DMS53 (cell line): ENCODE data around the gene NMNAT2.
A peak's percentile ranks its signal among the peaks of the same experiment; 100 is the strongest.

Experiments
- DNase-seq: peaks from one replicate; lab custom pipeline; 2025; lab: John Stamatoyannopoulos, UW

The NMNAT2 gene

DNA sequence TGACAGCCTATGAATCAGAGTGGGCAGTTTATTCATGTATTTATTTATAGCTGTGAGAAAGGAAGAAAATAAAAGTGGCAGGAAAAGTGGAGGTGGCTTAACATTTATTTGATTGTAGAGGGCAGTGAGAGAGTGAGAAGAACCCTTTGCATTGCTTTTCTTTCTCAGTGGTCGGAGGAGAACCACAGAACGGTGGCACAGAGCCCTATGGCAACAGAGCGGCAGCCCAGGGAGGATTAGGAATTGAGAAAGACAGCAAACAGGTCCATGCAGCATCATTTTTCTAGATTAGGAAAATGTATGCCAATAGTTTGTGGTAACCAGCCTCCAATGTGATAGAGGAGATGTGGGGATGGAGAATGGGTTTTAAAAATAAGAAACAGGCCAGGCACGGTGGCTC is 53.1 kb downstream of the NMNAT2 start:
- DNase-seq, result no peak

DNA sequence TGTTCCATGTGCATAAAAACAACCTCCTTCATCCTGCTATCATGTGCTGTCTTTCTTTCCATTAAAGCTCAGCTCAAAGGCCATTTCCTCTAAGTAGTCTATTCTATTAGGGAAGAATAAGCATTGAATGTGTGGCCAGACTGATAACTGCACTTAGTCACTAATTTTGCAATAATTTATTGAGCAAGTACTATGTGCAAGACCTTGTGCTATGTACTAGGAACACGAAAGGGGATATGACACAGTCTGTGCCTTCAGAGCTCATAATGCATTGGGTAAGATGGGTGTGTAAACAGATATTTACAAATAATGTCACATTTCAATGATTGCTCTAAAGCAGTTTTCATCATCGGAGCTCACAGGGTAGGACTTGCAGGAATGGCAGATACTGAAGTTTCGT is 54.2 kb downstream of the NMNAT2 start:
- no peak for DNase-seq

DNA sequence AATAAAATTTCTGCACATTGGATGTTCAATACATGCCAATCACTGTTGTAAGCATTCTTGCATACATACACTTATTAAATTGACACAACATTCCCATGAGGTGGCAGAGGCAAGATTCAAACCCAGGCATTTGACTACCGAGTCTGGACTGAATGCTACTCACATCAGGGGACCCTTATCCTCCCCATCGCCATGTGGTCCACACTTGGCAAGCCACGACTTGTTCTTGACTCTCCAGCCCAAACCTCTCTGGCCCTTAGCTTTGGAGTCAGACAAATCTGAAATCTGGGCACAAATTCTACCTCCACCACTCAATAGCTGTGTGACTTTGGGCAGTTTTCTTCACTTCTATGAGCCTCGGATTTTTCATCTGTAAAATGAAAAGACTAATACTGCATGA is 57.1 kb downstream of the NMNAT2 start:
- DNase-seq, result no peak

DNA sequence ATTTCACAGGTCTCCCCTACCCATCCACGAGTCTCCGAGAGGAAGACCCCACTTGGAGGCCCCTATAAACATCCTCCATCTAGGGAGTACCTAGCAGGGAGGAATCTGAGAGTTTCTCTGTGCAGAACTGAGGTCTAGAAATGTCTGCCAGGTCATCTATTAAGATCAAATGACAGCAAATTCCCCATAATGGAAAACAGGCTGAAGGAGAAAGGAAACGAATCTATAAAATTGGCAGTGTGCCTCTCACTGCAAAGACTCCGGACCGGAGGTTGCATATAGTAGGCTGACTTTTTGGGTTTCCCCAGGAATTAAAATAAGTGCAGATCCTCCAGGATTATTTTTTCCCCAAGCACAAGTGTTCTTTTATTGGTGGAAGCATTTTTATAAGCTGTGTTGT is 57.7 kb downstream of the NMNAT2 start:
- DNase-seq, result no peak

DNA sequence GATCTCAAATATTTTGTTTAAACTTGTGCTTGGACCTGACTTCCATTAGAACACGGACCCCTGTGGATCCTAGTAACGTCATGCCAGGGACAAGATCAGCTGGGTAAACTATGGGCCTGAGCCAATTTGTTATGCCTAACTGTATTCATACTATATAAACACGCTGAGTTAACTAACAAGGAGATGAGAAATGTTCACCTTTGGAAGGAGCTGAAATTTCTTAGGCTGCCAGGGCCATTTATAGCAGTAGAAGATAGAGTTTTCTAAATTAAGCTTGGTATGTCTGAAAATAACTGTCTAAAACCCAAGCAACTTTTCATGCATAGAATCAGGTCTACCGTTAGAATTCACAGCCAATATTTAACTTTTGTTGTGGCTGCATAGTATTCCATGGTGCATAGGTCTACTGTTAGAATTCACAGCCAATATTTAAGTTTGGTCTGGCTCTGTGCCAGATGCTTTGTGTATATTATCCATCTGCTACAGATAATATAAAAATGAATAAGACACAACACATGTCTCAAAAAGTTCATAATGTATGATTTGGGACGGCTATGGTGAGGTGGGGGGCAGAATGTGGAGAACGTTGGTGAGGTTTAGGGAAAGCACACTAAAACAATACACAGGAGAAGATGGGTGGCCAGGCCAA is 61.5 kb downstream of the NMNAT2 start:
- DNase-seq, result no peak

DNA sequence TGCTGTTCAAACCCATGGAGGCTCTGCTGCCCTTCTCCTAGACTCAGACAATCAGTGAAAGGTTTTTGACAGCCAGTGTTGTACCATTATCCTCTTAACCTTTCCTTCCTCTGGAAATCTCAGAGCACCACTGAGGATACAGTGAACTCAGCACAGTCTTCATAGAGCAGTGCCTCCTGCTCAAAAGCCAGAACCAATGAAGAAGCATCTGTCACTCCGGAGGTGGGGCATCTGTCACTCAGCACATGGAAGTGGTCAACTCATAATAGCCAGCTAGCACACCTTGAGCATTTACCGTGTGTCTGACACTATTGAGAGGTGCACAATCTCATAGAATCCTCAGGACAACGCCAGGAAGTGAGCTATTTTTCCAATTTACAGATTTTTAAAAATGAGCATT is 62.4 kb downstream of the NMNAT2 start:
- DNase-seq, result no peak

DNA sequence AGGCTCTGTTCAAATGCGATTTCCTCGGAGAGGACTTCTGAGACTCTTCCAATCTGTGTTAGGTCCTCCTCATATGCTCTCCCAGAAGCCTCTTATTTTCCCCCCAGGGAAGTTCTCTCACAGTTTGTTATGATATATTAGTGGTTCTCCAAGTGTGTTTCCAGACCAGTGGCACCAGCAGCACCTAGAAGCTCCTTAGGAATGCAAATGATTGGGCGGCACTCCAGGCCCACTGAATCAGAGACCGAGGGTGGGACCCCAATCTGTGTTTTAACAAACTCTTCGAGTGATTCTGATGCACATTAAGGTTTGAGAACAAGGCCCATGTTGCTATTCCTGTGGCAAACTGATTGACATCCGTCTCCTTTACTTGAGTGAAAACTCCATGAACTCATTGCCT is 63.0 kb downstream of the NMNAT2 start:
- no peak for DNase-seq

DNA sequence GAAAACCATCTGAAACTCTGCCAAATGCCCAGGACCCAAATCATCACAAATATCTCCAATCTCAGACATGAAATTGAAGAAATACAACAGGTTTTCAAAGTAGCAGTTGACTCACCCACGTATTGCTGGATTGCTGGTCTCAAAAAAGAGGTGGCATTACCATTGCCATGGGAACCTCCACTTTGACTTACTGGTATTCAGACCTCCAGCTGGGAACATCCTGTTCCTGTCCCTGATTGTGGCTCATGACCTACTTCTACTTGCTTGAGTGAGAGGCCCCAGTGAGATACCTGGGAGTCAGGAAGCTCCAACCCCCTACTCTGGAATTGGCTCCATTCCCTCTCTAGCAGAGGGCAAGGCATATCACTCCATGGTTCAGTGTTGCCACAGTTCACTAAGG is 64.6 kb downstream of the NMNAT2 start:
- DNase-seq, result peak; percentile 8

DNA sequence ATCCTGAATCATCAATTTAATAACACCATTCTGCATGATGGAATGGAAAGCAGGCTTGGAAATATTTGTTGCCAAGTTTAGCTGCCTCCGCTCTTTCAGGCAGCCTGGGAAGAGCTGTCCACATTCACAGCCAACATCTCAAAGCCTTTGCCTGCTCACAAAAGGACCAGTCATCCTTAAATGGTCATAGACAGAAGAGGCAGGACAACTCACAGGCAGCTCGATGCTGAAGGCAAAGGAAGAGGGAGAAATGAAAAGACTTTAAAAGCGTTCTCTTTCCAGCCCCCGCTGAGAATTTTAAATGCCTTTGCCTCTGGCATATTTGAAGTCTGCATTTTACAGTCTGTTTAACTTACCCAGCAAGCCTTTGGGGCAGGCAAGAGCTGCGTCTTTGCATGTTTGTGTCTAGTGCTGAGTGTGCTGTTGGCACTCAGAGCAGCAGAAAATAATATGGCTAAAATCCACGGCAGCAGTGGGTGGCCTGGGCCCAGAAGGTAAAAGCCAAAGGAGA is 68.9 kb downstream of the NMNAT2 start:
- no peak for DNase-seq

DNA sequence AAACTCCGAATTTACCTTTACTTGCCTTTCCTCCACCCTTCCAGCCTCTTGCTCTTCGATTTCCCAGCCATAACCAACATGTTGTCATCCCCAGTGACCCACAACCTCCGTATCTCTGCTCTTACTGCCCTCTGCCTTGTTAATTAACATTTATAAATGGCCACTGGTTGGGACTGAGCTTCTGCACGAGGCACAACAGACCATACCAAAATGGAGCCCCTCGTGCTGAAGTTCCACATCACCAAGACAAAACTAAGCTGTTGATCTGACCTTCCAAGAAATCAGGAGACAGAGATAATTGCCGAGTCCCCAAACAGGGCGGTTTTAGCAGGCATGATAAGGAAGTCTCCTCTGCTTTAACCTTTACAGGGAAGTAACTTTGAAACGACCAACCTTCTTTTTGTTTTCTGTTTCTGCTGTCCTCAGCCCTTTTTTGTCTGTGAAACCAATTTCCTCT is 71.9 kb downstream of the NMNAT2 start:
- DNase-seq, result no peak

DNA sequence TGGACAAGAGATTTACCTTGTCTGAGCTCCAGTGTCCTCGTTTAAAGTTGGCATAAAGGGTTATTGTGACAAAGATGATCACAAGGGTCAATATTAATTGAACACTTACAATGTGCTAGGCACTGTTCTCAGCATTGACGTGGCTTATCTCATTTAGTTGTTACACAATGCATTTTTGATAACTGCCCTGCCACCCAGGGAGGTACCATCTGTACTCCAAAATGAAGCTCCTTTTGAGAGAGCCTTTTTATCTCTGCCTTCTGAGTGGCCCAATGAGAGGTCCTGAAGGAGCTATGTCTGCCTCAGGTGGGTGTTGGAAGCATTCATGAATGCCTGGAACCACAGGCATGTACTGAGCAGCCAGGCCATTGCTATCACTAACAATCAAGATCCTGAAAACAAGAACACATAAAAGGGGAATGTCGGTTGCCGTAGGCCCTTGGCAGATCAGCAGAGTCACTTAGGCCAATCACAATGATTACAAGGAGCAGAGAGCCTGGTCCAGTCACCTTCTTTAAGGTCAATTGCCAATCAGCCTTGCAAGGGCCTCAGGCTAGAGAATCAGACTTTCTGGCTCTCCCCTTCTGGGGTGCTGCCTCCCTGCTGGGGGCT is 78.5 kb downstream of the NMNAT2 start:
- no peak for DNase-seq

DNA sequence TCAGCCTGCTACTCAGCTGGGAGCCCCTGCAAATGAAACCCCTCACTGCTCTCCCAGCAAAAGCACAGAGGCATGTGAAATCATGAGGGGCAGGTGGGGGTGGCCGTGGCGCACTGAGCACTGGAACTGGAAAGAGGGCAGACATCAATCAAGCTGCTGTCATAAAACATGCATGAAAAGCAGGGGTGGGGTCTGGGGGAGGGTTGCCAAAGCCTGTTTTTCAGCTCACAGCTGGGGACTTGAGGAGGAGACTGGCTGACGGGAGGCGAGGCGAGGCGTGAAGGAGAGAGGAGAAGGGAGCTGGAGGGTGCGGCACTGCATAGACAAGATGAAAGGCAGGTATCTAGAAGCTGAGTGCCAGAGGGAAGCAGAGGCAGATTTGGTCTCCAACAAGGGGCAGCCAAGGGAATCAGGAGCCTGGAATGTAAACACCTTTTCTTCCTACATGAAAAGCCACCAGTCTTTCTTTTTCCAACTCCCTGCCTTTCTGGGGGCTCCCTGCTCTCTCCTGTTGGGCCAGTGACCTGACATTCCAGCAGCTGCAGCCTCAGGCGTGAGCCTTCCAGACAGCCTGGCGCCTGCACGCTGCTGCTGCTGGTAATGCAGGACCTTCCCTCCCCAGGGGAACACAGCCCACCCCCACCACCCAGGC is 87.0 kb downstream of the NMNAT2 start:
- DNase-seq, result no peak

DNA sequence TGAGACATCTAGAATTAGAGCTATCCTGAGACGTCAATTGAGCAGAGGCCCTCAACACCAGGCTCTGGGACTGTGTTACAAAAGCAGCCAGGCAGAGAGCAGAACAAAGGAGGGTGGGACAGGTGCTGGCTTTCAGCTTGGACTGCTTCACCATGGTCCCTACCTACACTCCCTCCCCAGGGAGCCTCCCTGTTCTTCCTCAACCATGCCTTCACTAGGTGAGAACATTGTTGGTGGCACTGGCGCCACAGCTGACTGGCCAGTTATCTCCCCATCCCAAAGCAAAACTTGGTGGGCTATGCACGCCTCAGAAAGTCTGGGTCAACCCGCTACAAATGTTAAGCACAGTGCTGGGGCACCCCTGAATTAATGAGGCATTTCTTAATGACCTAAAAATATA is 87.8 kb downstream of the NMNAT2 start:
- DNase-seq, result no peak

DNA sequence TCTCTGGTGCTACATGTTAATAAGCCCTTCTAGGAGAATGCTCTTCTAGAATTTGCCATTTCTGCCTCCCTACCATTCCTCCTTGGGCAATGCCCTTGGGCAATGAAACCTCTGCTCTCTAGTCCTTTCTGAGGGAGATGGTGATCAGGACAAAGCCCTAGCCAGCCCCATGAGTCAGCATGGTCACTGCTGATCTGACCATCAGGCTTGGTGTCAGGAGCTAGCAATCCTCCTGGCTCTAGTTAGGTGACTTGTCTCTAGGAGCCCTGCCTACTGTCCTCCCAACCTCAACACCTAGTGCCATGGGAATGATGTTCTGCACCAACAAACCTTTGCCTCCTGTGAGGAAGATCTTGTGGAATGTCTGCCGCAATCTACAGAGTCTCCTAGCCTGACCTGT is 89.8 kb downstream of the NMNAT2 start:
- no peak for DNase-seq

DNA sequence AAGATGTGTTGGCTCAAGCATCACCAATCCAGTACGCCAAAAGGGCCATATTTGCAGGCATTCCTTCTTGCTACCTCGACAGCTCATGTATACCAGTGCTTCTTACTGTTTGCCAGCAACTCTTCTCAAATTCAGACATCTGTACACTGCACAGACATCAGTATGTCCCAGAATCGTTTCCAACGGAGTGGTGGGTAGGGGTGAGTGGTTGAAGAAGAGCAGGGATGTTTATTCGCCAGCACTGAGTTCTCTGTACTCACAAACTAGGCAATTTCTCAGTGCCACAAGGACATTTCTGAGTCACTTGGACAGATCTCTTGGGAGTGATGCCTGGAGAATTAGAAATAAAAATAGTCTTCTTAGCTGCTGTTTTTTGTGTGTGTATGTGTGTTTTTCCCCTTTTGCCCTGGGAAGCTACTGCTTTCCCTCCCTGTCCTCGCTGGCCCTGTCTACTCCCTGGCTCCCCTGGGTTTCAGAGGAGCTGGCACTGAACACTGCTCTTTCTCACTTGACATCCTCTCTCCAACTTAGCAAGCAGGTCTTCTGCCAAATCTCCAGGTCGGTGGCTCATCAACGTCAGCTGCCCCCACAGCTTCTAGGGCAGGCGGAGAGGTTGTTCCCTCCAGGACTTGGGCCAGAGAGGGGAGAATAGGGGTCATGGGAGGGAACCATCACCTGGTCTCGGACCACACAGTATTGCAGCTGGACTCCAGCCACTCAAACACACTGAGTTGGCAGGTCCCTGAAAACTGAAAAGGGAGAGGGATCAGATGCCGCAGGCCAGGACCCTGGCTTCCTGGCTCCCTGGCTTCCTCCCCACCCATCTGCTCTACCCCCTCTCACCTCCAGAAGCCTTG is 90.5 kb downstream of the NMNAT2 start:
- DNase-seq, result no peak

DNA sequence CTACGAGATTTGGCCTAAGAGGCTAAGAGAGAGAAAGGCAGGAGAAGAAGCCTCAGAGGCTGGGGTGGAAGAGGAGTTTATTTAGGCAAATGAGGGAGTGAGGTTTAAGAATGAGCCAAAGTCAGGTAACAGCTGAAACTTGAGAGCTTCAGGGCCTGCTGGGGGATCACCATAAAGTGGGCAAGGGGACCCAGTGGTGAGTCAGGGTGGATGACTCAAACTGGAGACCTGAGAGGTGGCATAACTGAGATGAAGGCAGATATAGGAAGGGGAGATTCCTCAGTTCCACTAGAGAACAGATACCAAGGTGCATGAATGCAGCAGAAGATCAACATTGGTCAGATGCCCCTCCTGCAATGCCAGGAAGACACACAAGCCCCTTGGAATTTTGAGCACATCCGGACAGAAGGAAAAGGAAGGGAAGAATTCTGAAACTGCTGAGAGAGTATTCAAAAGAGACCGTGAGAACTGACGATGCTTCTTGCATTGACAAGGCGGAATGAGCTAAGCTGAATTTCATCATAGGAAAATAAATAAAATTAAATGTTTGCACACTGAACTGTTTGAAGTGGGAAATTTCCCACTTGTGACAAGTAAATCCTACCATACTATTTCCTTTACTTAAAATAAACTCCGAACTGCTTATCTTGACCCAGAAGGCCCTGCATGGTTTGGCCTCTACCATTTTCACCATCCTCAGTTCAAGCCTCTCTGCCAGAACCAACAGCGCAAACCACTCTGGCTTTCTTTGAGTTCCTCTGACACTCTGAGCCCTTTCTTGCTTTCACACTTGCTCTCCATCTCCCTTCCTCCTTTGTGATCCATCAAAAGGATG is 94.1 kb downstream of the NMNAT2 start:
- DNase-seq, result no peak

DNA sequence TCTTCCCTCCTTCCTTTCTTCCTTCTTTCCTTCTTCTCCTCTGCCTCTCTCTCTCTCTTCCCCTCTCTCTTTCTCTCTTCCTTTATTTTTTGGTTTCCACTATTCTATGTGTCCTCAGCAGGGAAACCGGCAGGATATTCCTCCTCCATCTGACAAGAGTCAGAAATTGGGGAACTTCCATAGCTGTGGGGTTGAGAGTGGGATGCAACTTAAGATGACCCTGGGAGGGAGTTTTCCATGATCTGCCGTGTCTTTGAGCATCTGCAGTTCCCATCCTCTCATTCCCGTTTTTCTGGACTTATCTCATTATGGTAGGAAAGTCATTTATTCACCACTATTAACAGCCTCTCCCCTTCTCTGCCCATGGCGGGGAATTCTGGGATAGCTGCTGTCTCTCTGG is 98.6 kb downstream of the NMNAT2 start:
- DNase-seq, result no peak

DNA sequence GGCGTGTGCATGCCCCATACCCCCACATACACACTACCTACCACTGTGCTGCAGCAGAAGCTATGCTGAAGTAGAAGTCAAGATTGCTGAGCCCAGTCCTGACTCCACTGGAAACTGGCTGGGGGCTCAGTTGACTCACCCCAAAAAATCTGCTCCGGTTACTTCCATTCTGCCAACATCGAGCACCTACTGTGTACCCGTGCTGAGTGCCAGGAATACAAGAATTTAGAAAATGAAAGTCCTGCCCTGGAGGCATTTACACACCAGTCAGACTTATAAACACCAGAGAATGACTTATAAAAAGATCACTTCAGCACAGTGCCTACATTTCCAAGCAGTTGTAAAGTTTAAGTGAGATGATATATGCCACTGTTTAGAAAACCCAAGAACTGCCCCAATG is 99.1 kb downstream of the NMNAT2 start:
- DNase-seq, result no peak

DNA sequence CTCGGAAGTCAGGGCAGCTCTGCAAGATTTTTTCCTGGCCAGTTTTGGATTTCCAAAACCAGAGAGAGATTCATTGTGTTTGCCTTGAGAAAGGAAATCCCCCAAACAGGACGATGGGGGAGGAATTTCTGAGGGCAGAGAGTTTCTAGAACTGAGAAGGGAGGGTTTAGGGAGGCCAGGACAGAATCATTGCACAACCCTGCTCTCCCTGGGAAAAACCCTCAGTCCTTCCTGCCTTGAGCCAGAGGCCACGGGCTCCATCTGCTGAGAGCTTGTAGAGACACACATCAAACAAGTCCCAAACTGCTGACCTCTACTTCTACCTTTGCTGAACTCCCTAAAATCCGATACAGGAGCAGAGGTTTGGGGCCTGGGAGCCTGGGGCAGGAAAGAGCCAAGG is 99.7 kb downstream of the NMNAT2 start:
- DNase-seq, result no peak

DNA sequence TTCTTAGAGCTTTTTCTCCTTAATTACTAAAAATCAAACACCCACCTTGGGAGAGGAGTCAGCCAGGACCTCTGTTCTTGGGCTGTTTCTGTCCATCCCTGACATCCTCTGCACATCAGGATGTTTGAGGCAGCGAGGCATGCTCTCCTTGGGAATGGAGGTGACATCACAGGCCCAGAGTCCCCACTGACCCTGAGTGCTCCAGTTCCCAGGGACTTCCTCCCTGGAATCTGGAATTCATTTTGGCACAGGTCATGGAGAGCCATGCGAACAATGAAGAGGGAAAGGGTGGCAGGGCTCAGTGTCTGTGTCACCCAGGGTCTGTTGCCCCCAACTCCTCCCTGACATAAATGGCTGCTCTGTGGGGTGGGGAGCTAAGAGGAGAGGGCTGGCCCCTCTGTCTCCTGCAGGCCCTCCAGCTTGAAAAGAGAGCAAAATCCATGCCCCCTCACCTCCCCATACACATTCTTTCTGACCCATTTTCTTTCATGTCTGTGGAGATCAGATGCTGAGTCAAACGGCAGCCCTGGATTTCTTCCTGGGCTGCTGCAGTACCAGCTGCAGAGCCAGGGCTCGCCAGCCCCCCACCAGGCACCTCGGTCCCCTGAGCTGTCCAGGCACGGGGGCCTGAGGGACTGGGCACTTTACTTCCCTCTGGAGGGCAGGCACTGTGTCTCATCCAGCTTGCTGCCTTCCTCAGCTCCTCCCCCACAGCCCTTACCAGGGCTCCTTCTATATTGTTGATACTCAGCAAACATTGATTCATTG is 102.0 kb downstream of the NMNAT2 start:
- no peak for DNase-seq

DNA sequence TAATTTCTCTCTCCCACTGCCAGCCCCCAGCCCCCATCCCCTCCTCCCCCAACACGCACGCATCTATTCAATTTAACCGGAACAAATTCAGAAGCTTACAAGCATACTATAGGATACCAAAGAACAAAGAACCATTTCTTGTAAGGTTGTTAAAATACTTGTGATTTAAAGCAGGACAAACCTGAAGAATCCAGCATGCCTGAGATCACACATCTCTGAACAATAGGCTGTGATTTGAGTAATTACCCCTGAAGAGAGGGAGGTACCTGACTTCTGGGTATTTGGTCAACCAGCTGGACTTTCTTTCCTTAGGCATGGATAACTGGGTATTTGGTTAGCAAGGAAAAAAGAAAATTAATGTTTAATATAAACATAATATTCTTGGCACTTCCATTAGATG is 105.1 kb downstream of the NMNAT2 start:
- no peak for DNase-seq
